ENCODE data around the gene CA9. TPM values are rescaled to one million over a fixed set of nuclear protein-coding genes. Genes with fewer than 3 reads are reported as not detected.

CA9 gene
- total RNA-seq (2022; extraction: Qiagen RNA extraction), result 4.2 to 8.9 TPM (median 6.4 TPM) in 5 replicates

DNA sequence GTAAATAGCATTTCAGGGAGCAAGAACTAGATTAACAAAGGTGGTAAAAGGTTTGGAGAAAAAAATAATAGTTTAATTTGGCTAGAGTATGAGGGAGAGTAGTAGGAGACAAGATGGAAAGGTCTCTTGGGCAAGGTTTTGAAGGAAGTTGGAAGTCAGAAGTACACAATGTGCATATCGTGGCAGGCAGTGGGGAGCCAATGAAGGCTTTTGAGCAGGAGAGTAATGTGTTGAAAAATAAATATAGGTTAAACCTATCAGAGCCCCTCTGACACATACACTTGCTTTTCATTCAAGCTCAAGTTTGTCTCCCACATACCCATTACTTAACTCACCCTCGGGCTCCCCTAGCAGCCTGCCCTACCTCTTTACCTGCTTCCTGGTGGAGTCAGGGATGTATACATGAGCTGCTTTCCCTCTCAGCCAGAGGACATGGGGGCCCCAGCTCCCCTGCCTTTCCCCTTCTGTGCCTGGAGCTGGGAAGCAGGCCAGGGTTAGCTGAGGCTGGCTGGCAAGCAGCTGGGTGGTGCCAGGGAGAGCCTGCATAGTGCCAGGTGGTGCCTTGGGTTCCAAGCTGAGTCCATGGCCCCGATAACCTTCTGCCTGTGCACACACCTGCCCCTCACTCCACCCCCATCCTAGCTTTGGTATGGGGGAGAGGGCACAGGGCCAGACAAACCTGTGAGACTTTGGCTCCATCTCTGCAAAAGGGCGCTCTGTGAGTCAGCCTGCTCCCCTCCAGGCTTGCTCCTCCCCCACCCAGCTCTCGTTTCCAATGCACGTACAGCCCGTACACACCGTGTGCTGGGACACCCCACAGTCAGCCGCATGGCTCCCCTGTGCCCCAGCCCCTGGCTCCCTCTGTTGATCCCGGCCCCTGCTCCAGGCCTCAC is at the start of gene CA9:
Gene CA9, plus strand, starts transcription at position 797 of the 893 bp plus-strand sequence. Its CDS starts 32 bp downstream, at position 829.

DNA sequence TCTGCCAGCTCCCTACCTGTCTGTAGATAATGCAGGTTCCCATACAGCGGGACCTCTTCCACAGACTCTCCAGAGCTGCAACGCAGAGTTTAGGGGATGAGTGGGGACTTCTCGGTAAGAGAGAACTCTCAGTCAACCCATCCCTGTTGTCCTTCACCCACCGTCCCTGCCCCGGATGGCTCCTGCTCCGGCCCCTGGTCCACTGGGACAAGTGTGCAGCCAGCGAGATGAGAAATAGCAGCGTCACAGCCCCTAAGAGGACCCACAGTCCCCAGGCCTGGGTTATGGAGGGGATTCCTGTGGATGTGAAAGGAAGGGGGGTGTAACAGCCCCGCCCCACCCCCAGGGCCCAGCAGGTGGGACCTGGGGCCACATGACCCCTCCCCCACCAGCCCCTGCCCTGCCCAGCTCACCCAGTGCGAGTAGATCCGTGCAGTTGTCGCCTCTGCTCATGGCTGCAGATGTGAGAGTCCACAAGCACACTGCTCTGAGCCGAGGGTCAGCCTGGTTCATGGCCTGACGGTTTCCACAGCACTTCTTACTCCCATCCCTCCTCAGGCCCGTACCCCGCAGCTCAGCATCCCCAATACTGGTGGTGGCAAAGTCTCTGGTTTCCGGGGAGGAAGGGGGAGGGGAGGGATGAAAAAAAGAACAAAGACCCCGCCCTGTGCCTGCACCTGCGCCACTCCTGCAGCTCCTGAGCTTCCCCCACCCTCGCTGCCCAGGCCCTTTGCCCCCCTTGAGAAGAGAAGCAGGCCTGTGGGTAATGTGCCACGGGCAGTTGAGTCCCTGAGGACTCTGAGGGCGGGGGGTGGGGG is 23.2 kb upstream of the CA9 start, which contains the start of gene SIT1:
Gene SIT1, minus strand, starts transcription at position 591 of the 818 bp plus-strand sequence. Its CDS starts 78 bp downstream, at position 513.

DNA sequence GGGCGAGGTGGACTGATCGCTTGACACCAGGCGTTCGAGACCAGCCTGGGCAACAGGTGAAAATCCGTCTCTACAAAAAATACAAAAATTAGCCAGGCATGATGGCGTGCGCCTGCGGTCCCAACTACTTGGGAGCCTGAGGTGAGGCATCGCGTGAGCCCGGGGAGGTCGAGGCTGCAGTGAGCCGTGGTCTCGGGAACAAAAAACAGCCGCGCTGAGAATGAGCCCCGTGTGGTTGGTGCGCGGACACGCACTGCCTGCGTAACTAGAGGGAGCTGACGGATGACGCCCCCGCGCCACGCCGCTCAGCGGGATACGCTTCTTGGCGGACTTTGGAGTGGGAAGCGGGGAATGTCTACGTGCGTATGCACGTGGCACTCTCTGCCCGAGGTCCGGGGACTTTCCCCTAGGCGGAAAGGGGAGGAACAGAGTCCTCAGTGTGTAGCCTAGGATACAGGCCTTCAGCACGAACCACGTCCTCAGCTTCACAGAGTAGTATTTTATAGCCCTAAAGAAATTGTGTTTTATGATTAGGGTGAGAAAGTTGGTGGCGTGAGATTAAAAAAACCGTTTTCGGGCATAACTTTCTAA is 16.1 kb upstream of the CA9 start, which contains the start of gene RMRP:
Gene RMRP, minus strand, starts transcription at position 474 of the 591 bp plus-strand sequence.

DNA sequence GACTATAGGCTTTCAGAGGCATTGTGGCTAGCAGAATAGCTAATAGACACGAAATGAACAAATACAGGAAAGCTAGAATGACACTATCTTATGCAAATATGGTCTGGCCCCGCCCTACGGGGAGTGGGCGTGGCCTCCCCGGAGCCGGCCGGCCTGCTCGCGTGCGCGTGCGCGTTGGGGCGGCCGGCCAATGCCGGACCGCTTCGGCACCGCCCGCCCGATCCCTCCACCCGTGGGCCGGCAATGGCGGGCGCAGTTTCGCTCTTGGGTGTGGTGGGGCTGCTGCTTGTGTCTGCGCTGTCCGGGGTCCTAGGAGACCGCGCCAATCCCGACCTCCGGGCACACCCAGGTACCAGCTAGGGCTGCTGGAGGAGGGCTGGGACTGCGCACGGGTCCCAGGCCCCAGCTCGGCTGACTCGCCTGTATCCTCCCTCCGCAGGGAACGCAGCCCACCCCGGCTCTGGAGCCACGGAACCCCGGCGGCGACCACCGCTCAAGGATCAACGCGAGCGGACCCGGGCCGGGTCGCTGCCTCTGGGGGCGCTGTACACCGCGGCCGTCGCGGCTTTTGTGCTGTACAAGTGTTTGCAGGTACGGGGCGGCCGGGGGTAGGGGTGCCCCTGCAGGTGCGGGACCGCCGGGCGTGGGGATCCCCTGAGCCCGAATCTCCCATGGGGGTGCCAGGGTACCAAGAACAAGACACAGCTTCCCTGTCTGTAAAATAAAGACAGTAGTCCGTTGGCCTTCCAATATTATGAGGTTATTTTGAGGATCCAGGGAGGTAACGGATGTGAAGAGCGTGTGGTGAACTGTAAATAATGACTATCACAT is 15.4 kb upstream of the CA9 start, which contains the start of gene CCDC107:
Gene CCDC107, plus strand, starts transcription at position 156 of the 831 bp plus-strand sequence. Its CDS starts 88 bp downstream, at position 244.

DNA sequence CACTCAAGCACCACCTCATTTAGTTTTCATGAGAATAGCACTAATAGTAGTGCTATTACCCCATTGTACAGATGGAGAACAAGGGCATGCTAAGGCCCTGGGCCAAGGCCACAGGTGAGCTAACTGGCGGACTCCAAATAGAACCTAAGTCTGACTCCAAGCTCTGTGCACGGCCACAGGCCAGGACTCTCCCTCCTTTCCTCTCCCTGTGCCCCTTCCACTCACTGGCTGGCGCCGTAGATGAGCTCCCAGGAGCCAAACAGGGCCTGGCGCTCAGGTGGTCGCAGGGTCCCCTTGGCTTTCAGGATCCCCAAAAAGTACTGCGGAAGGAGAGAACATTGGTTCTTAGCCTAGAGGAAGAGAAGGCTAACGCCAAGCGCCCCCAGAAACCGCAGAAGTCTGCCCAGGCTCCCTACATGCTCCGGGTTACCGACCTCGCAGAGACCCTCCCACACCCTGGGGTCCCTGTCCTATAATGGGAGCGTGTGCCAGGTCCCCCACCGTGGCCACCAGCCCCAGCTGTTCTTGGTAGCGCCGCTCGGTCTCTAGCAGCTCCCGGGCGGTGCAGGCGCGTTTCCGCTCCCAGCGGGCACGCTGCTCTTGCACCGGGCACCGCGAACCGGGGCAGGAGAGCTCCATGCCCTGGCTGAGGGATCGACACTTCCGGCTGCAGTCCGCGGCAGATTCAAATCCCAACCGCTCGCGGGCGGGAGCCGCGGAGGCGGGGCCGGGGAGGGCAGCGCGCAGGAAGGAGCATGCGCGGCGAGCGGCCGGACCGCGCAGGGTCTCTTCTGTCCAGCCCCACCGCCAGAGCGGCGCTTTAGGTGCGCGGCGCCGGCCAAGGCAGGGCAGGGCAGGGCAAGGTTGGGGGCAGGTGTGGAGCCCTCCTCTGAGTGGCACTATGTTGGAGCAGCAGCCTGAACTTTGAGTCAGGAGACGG is 8.9 kb upstream of the CA9 start, which contains the start of gene ARHGEF39:
Gene ARHGEF39, minus strand, starts transcription at position 665 of the 940 bp plus-strand sequence. Its CDS starts 26 bp downstream, at position 639.

DNA sequence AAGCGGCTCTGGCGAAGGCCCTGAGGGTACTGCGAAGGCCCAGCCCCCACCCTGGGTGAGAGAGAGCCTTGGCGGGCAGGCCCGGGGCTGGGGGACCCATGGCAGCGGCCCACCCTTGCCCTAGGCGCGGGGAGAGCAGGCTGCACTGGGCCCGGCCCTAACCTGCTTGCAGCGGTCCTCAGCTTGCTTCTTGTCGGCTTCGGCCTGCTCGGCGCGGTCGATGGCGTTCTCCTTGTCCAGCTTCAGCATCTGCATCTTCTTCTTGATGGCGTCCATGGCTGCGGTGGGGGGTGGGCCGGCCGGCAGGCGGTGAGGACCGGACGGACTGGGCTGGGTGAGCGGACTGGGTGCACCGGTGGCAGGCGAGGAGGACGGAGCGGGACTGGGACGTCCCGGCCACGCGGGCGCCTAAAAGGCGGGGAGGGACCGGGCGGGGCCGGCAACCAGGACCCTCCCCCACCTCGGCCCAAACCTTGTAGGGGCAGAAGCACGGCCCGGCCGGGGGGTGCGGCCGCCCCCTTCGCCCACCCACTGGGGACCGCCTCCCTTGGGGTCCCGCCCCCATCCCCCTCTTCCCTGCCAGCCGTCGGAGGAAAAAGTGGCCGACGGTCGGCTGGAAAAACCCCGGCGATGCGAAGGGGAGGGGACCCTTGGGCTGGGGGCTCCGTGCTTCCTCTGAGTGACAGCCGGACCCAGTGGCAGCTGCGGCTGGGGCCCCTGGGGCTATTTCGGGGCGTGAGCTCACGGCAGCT is 16.0 kb downstream of the CA9 start, which contains the start of gene TPM2:
Gene TPM2, minus strand, starts transcription at position 384 of the 752 bp plus-strand sequence. Its CDS starts 108 bp downstream, at position 276.

Other genes with a start within 250 kb of the CA9 start
- 24.4 to 34.4 TPM (median 34.1 TPM) in 5 replicates for gene RUSC2, start 183.8 kb upstream of the CA9 start, total RNA-seq (2022; extraction: Qiagen RNA extraction)
- gene TESK1, start 68.7 kb upstream of the CA9 start, total RNA-seq (2022; extraction: Qiagen RNA extraction), result 25.8 to 30.3 TPM (median 29.8 TPM) in 5 replicates
- gene CD72, start 55.5 kb upstream of the CA9 start, total RNA-seq (2022; extraction: Qiagen RNA extraction), result 0.14 to 0.36 TPM (median 0.23 TPM) in 3 of 5 replicates, not detected in the others
- not detected in 5 replicates for gene SIT1, start 23.0 kb upstream of the CA9 start, total RNA-seq (2022; extraction: Qiagen RNA extraction)
- gene RMRP, start 15.9 kb upstream of the CA9 start, total RNA-seq (2022; extraction: Qiagen RNA extraction), result 8.1 to 20.9 TPM (median 15.0 TPM) in 4 of 5 replicates, not detected in the other
- gene CCDC107, start 15.6 kb upstream of the CA9 start, total RNA-seq (2022; extraction: Qiagen RNA extraction), result 25.1 to 32.0 TPM (median 29.7 TPM) in 5 replicates
- 13.3 to 18.5 TPM (median 16.1 TPM) in 5 replicates for gene ARHGEF39, start 8.7 kb upstream of the CA9 start, total RNA-seq (2022; extraction: Qiagen RNA extraction)
- 632 to 703 TPM (median 690 TPM) in 5 replicates for gene TPM2, start 16.0 kb downstream of the CA9 start, total RNA-seq (2022; extraction: Qiagen RNA extraction)
- gene TLN1, start 58.3 kb downstream of the CA9 start, total RNA-seq (2022; extraction: Qiagen RNA extraction), result 115 to 134 TPM (median 121 TPM) in 5 replicates
- 57.0 to 61.1 TPM (median 57.9 TPM) in 5 replicates for gene CREB3, start 58.7 kb downstream of the CA9 start, total RNA-seq (2022; extraction: Qiagen RNA extraction)
- 28.0 to 39.6 TPM (median 34.5 TPM) in 5 replicates for gene GBA2, start 75.3 kb downstream of the CA9 start, total RNA-seq (2022; extraction: Qiagen RNA extraction)
- gene RGP1, start 75.4 kb downstream of the CA9 start, total RNA-seq (2022; extraction: Qiagen RNA extraction), result 12.2 to 16.2 TPM (median 15.3 TPM) in 5 replicates
- gene MSMP, start 80.3 kb downstream of the CA9 start, total RNA-seq (2022; extraction: Qiagen RNA extraction), result not detected in 5 replicates
- 4.8 to 6.6 TPM (median 5.5 TPM) in 5 replicates for gene NPR2, start 117.7 kb downstream of the CA9 start, total RNA-seq (2022; extraction: Qiagen RNA extraction)
- gene SPAG8, start 138.3 kb downstream of the CA9 start, total RNA-seq (2022; extraction: Qiagen RNA extraction), result 0.34 to 0.74 TPM (median 0.56 TPM) in 5 replicates
- 72.1 to 115 TPM (median 100 TPM) in 5 replicates for gene HINT2, start 141.1 kb downstream of the CA9 start, total RNA-seq (2022; extraction: Qiagen RNA extraction)
- not detected in 5 replicates for gene FAM221B, start 154.8 kb downstream of the CA9 start, total RNA-seq (2022; extraction: Qiagen RNA extraction)
- 2.0 to 4.0 TPM (median 3.5 TPM) in 5 replicates for gene TMEM8B, start 155.3 kb downstream of the CA9 start, total RNA-seq (2022; extraction: Qiagen RNA extraction)
- not detected in 5 replicates for gene OR13J1, start 196.5 kb downstream of the CA9 start, total RNA-seq (2022; extraction: Qiagen RNA extraction)
- 0.32 to 0.51 TPM (median 0.40 TPM) in 5 replicates for gene HRCT1, start 232.3 kb downstream of the CA9 start, total RNA-seq (2022; extraction: Qiagen RNA extraction)
- 0.13 TPM in 1 of 5 replicates, not detected in the others for gene SPAAR, start 235.6 kb downstream of the CA9 start, total RNA-seq (2022; extraction: Qiagen RNA extraction)

Data from A549 treated with Mapracorat at 1 μM for 4 hours (cell line).